Liver (tissue), 3 donors: ENCODE data around the gene ASCC1.

Experiments
- ATF3 ChIP-seq: IDR thresholded peaks from 2 replicates; pipeline ENCODE4 v1.6.1; 2016; ENCODE audit warnings: antibody characterized with exemption
- CTCF ChIP-seq: fragments of 150-350 bp; IDR thresholded peaks from 2 replicates; pipeline ENCODE4 v1.5.1; 2017; ENCODE audit warnings: improper control_type of control experiment, low read depth, low read length; ENCODE audit not compliant: missing input control
- EGR1 ChIP-seq, 2 donors: IDR thresholded peaks; 2 replicates each; pipeline ENCODE4 v1.6.1; 2016 to 2018; ENCODE audit warnings: antibody characterized with exemption in 2 of 2, low read depth in 2 of 2
- FOXA1 ChIP-seq: IDR thresholded peaks from 2 replicates; pipeline ENCODE4 v1.6.1; 2016; ENCODE audit warnings: antibody characterized with exemption
- FOXA2 ChIP-seq: IDR thresholded peaks from 2 replicates; pipeline ENCODE4 v1.6.1; 2016; ENCODE audit warnings: antibody characterized with exemption
- GABPA ChIP-seq, 2 donors: IDR thresholded peaks in 1 of 2; conservative IDR thresholded peaks in 1 of 2; 2 replicates each; pipeline ENCODE4 v1.6.1; 2016; ENCODE audit warnings: antibody characterized with exemption in 2 of 2, mild to moderate bottlenecking in 1 of 2, moderate library complexity in 1 of 2
- JUND ChIP-seq, 2 donors: IDR thresholded peaks; 2 replicates each; pipeline ENCODE4 v1.6.1; 2016; ENCODE audit warnings: antibody characterized with exemption in 2 of 2
- MAX ChIP-seq: IDR thresholded peaks from 2 replicates; pipeline ENCODE4 v1.6.1; 2016; ENCODE audit warnings: antibody characterized with exemption
- NR2F2 ChIP-seq: IDR thresholded peaks from 2 replicates; pipeline ENCODE4 v1.6.1; 2016; ENCODE audit warnings: antibody characterized with exemption
- RAD21 ChIP-seq, 2 donors: IDR thresholded peaks; 2 replicates each; pipeline ENCODE4 v1.6.1; 2016; ENCODE audit warnings: antibody characterized with exemption in 2 of 2, mild to moderate bottlenecking in 2 of 2
- SP1 ChIP-seq: IDR thresholded peaks from 2 replicates; pipeline ENCODE4 v1.6.1; 2018; ENCODE audit warnings: antibody characterized with exemption, mild to moderate bottlenecking
- TAF1 ChIP-seq: conservative IDR thresholded peaks from 2 replicates; pipeline ENCODE4 v1.6.1; 2016; ENCODE audit warnings: antibody characterized with exemption, mild to moderate bottlenecking
- YY1 ChIP-seq: IDR thresholded peaks from 2 replicates; pipeline ENCODE4 v1.6.1; 2016; ENCODE audit warnings: antibody characterized with exemption, mild to moderate bottlenecking
- donor health status: healthy.
- donor health status: healthy.

- TF ChIP-seq FOXA2 (no peak), FOXA1 (no peak), CTCF (no peak), RAD21 (IDR thresholded peaks at IDR 0.05) (no peak), EGR1 (IDR thresholded peaks at IDR 0.05; ENCODE audit: low read depth in 2 of 2) (no peak), ATF3 (no peak), GABPA (IDR thresholded peaks at IDR 0.05 in 1 of 2, conservative IDR thresholded peaks at IDR 0.05 in 1 of 2) (no peak), SP1 (no peak), MAX (no peak), NR2F2 (no peak), TAF1 (no peak), JUND (IDR thresholded peaks at IDR 0.05) (no peak), YY1 (no peak)
Observed at GRCh38 chr10:72110673-72111401, 105.2 kb downstream of the ASCC1 start.
